Mucosa of stomach (tissue), 1 donor: ENCODE results near the gene HSD17B11.
"Not testable (repeated sequence)": the region's sequence is repeated elsewhere in the genome, so short reads cannot be mapped to it uniquely, and the experiment has no call there.

Experiments
- H3K27me3 ChIP-seq: one replicate; pipeline ENCODE4 v1.7.0; 2013; ENCODE audit warnings: mild to moderate bottlenecking, low read length; ENCODE audit not compliant: control insufficient read depth, insufficient read depth
- H3K36me3 ChIP-seq: one replicate; pipeline ENCODE4 v1.7.0; 2013; ENCODE audit warnings: low read length; ENCODE audit not compliant: control insufficient read depth, insufficient read depth
- H3K4me1 ChIP-seq: one replicate; pipeline ENCODE4 v1.7.0; 2013; ENCODE audit warnings: mild to moderate bottlenecking, low read length; ENCODE audit not compliant: control insufficient read depth, insufficient read depth
- H3K4me3 ChIP-seq: one replicate; pipeline ENCODE4 v1.7.0; 2013; ENCODE audit warnings: low read length
- H3K9ac ChIP-seq: one replicate; pipeline ENCODE4 v1.7.0; 2013; ENCODE audit warnings: mild to moderate bottlenecking, low read length, moderate library complexity
- H3K9me3 ChIP-seq: one replicate; pipeline ENCODE4 v1.7.0; 2013; ENCODE audit warnings: mild to moderate bottlenecking, low read length, moderate library complexity; ENCODE audit not compliant: control insufficient read depth
- donor health status: Pancreatic carcinoma.

HSD17B11 gene

GRCh38 chr4:87390891-87391575 lies at the start of gene HSD17B11:
Gene HSD17B11 (minus strand): TSS chr4:87391188. CDS start chr4:87391070, 118 bp downstream.
- Histone ChIP-seq H3K9me3 (no peaks in the 10 kb centered on the region), H3K4me3 (peak within 1 kb of the TSS; percentile 72), H3K27me3 (no peaks in the 10 kb centered on the region), H3K9ac (peak within 1 kb of the TSS; percentile 91), H3K36me3 (no peaks in the 10 kb centered on the region), H3K4me1 (peaks cover 9% of the 10 kb centered on the region)

GRCh38 chr4:87433342-87433741 lies 42.4 kb upstream of the HSD17B11 start:
- no peaks in the 10 kb centered on the region for H3K27me3 ChIP-seq
- H3K36me3 ChIP-seq: no peaks in the 10 kb centered on the region
- H3K4me3 ChIP-seq: no peak overlapping the region
- no peaks in the 10 kb centered on the region for H3K9me3 ChIP-seq
- no peak overlapping the region for H3K9ac ChIP-seq
- no peaks in the 10 kb centered on the region for H3K4me1 ChIP-seq

DNA sequence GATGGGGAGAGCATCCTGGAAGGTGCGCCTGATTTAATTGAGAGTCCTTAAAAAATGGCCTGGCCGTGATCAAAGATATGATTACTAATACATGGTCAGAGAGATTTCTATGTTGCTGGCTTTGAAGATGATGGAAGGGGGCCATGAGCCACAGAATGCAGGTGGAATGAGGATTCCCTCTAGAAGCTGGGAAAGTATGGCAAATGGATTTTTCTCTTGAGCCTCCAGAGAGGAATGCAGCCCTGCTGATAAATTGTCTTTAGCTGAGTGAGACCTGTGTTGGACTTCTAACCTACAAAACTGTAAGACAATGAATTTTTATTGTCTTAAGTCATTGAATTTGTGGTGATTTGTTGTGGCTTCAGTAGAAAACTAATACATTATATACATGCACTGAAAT lies 39.0 kb upstream of the HSD17B11 start:
- Histone ChIP-seq H3K4me3 (no peak overlapping the region), H3K9me3 (no peaks in the 10 kb centered on the region), H3K9ac (no peak overlapping the region), H3K4me1 (peaks cover 4% of the 10 kb centered on the region), H3K27me3 (no peaks in the 10 kb centered on the region), H3K36me3 (no peaks in the 10 kb centered on the region)

- H3K9me3 ChIP-seq: no peaks in the 10 kb centered on the region
- H3K4me3 ChIP-seq: no peak overlapping the region
- no peak overlapping the region for H3K9ac ChIP-seq
- peaks cover 4% of the 10 kb centered on the region for H3K4me1 ChIP-seq
- no peaks in the 10 kb centered on the region for H3K27me3 ChIP-seq
- H3K36me3 ChIP-seq: no peaks in the 10 kb centered on the region
These were observed 38.0 kb upstream of the HSD17B11 start for GRCh38 chr4:87428979-87429378.

- H3K36me3 ChIP-seq: no peaks in the 10 kb centered on the region
- no peaks in the 10 kb centered on the region for H3K27me3 ChIP-seq
- peaks cover 10% of the 10 kb centered on the region for H3K4me1 ChIP-seq
- no peak overlapping the region for H3K9ac ChIP-seq
- no peaks in the 10 kb centered on the region for H3K9me3 ChIP-seq
- no peak overlapping the region for H3K4me3 ChIP-seq
These were observed 36.5 kb upstream of the HSD17B11 start for GRCh38 chr4:87427518-87427868.

DNA sequence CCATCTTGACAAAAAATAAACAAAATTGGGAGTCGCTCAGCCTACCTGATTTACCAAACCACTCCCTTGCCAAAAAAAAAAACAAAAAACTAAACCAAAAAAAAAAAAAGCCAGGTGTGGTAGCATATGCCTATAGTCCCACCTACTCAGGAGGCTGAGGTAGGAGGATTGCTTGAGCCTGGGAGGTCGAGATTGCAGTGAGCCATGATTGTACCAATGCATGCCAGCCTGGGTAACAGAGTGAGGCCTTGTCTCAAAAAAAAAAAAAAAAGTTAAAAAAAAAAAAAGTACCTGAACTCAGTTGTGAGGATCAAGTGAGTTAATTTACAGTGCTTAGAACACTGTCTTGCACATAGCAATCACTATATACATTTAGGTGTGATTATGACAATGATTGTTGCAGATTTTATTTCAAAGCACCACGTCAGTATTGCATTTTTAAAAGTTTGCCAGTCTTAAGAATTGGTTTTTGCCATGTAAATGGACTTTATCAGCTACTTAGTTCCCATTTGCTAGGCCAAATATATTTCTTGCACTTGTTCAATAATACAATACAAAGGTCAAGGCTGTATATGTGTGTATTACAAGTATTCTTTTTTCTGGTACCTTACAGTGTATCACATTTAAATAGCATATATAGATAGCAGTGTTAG lies 36.0 kb upstream of the HSD17B11 start:
- Histone ChIP-seq H3K9ac (no peak overlapping the region), H3K36me3 (no peaks in the 10 kb centered on the region), H3K27me3 (no peaks in the 10 kb centered on the region), H3K4me1 (peaks cover 10% of the 10 kb centered on the region), H3K4me3 (no peak overlapping the region), H3K9me3 (no peaks in the 10 kb centered on the region)

DNA sequence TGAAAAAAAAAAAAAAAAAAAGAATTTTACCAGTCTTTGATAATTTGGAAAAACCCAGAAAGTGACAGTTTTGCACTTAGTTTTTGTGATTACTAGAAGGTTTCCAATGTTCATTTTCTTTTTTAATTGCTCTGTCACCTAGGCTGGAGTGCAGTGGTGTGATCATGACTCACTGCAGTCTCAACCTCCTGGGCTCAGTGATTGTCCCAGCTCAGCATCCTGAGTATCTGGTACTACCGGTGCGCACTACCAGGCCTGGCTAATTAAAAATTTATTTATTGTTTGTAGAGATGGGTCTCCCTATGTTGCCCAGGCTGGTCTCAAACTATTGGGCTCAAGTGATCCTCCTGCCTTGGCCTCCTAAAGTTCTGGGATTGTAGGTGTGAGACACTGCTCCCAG lies 34.7 kb upstream of the HSD17B11 start:
- Histone ChIP-seq H3K4me1 (peaks cover 10% of the 10 kb centered on the region), H3K9ac (no peak overlapping the region), H3K4me3 (no peak overlapping the region), H3K36me3 (no peaks in the 10 kb centered on the region), H3K9me3 (no peaks in the 10 kb centered on the region), H3K27me3 (no peaks in the 10 kb centered on the region)

GRCh38 chr4:87424099-87424543 lies 33.1 kb upstream of the HSD17B11 start:
- H3K9ac ChIP-seq, H3K9me3 ChIP-seq, H3K27me3 ChIP-seq, H3K36me3 ChIP-seq: not testable (repeated sequence)
- H3K4me1 ChIP-seq: peaks cover 25% of the 10 kb centered on the region
- H3K4me3 ChIP-seq: peak overlapping the region; percentile 21

DNA sequence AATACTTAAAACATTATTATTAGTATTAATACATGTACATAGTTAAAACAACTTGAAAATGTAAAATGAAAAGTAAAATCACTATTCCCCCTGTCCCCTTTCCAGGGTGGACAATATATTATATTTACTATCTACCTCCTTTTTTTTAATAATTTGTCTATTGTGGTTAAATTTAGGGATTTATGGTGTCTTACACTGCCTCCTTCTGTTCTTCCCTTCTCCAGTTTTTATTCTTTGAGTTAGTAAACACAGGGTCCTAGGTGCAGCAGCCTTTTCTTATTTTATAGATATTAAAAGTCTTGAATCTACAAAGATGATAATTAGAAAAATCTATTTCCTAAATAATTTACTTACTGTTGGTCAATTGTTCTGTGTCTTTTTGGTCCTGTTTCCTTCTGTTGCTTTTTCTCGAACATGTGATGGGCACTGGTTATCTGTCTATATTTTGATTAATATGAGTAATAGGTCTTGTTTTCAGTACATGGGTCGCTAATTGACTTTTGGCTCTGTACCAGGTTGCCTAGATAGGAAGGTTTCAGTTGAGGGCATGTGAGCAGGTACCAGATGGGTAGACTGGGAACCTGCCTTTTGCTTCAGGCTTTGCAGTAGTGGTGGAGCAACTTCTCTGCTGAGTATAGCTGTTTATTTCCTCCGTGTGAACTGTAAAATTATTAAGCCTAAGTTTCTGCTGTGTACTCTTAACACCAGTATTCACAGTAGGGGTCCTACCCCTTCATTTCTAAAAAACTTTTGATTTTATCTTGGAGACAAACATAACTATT lies 32.5 kb upstream of the HSD17B11 start:
- Histone ChIP-seq H3K9me3 (no peaks in the 10 kb centered on the region), H3K9ac (peak overlapping the region; percentile 76), H3K36me3 (no peaks in the 10 kb centered on the region), H3K27me3 (no peaks in the 10 kb centered on the region), H3K4me3 (peak overlapping the region; percentile 88), H3K4me1 (peaks cover 27% of the 10 kb centered on the region)

DNA sequence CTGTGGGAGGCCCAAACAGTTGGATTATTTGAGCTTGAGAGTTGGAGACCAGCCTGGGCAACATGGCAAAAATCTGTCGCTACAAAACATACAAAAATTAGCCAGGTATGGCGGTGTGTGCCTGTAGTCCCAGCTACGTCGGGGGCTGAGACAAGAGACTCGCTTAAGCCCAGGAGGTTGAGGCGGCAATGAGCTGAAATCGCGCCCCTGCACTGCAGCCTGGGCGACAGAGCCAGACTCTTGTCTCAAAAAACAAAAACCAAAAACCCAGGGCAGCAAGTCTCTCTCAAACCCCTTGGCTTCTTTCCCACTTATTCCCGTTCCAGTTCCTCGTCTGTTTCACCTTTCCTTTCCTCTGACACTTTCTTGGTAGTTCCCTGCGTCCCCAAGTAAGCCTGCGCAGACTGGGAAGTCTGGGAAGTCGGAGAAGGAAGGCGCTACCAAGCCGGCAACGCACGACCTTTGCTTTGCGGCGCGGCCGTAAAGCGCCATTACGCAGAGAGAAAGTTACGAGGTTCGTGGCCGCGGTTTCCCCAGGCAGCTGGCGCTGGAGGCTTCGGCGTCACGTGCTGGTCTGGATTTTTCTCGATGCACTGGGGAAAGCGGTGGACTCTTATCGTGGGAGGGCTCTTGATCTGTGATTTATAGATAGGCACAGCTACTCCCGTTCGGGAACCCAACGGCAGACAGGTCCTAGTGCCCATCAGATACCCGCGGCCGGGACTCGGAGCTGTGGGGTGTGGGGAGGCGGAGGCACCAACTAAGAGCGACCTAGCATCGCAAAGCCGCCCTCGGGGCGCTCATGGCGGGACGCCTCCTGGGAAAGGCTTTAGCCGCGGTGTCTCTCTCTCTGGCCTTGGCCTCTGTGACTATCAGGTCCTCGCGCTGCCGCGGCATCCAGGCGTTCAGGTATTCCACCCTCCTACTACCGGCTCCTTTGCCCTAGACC lies 31.4 kb upstream of the HSD17B11 start, which contains the start of gene NUDT9:
Gene NUDT9, plus strand, starts transcription at position 470 of the 949 bp plus-strand sequence. Its CDS starts 333 bp downstream, at position 803.
- Histone ChIP-seq H3K4me3 (peak within 1 kb of the TSS; percentile 88), H3K36me3 (no peaks in the 10 kb centered on the region), H3K27me3 (no peaks in the 10 kb centered on the region), H3K9me3 (no peaks in the 10 kb centered on the region), H3K9ac (peak within 1 kb of the TSS; percentile 76), H3K4me1 (peaks cover 27% of the 10 kb centered on the region)

DNA sequence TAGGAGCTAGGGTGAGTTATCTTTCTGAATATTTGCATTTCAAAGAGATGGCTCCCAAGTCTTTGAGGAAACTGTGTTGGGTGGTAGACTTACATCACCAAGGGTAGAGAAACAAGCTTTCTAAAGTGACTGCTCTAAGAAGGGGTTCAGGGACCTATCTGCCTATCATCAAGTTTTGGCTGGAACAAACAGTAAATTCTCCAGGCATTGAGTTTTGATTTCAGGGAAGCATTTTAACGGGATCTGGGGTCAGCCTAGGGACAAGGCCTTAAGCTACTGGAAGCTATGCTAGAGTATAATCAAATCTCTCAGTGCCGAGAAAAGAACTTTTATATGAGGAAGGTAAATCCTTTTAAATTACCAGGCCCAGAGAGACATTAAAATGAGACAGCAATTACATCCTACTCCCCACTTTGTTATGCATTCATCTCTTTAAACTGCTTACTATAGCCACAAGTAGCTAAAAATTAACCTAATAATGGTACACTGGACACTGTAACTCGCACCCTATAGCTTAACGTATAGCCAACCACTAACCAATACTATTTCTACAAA lies 29.4 kb upstream of the HSD17B11 start:
- Histone ChIP-seq H3K27me3 (no peaks in the 10 kb centered on the region), H3K9ac (no peak overlapping the region), H3K9me3 (no peaks in the 10 kb centered on the region), H3K4me1 (peaks cover 23% of the 10 kb centered on the region), H3K36me3 (no peaks in the 10 kb centered on the region), H3K4me3 (no peak overlapping the region)
